ENCODE measurements around the gene RBP4.

Gene RBP4

GRCh38 chr10:93589648-93590562, 11.1 kb downstream of the RBP4 start:
- TF ChIP-seq ZNF274 (IDR thresholded peaks at IDR 0.05; ENCODE audit: low read depth, low read length), result no peak
- no peak overlapping the region for H3K4me3 ChIP-seq (ENCODE audit: low read length)

GRCh38 chr10:93584445-93584844, 16.6 kb downstream of the RBP4 start:
- no peak overlapping the region for H3K4me3 ChIP-seq (ENCODE audit: low read length)
- no peak for TF ChIP-seq ZNF274 (IDR thresholded peaks at IDR 0.05; ENCODE audit: low read depth, low read length)

- no peak overlapping the region for H3K4me3 ChIP-seq (ENCODE audit: low read length)
- no peak for TF ChIP-seq ZNF274 (IDR thresholded peaks at IDR 0.05; ENCODE audit: low read depth, low read length)
These were observed 20.2 kb downstream of the RBP4 start for GRCh38 chr10:93580828-93581227.

GRCh38 chr10:93579985-93580711, 20.9 kb downstream of the RBP4 start:
- no peak overlapping the region for H3K4me3 ChIP-seq (ENCODE audit: low read length)
- no peak for TF ChIP-seq ZNF274 (IDR thresholded peaks at IDR 0.05; ENCODE audit: low read depth, low read length)

- no peak overlapping the region for H3K4me3 ChIP-seq (ENCODE audit: low read length)
- no peak for TF ChIP-seq ZNF274 (IDR thresholded peaks at IDR 0.05; ENCODE audit: low read depth, low read length)
These were observed 21.9 kb downstream of the RBP4 start for GRCh38 chr10:93579089-93579488.

- no peak for TF ChIP-seq ZNF274 (IDR thresholded peaks at IDR 0.05; ENCODE audit: low read depth, low read length)
- H3K4me3 ChIP-seq (ENCODE audit: low read length), result no peak overlapping the region
These were observed 23.5 kb downstream of the RBP4 start for GRCh38 chr10:93577565-93577964.

- TF ChIP-seq ZNF274 (IDR thresholded peaks at IDR 0.05; ENCODE audit: low read depth, low read length), result no peak
- no peak overlapping the region for H3K4me3 ChIP-seq (ENCODE audit: low read length)
These were observed 24.1 kb downstream of the RBP4 start for GRCh38 chr10:93576888-93577287.

GRCh38 chr10:93573924-93574323, 27.1 kb downstream of the RBP4 start:
- TF ChIP-seq ZNF274 (IDR thresholded peaks at IDR 0.05; ENCODE audit: low read depth, low read length), result no peak
- H3K4me3 ChIP-seq (ENCODE audit: low read length), result no peak overlapping the region

GRCh38 chr10:93573051-93573909, 27.8 kb downstream of the RBP4 start:
- H3K4me3 ChIP-seq (ENCODE audit: low read length), result no peak overlapping the region
- TF ChIP-seq ZNF274 (IDR thresholded peaks at IDR 0.05; ENCODE audit: low read depth, low read length), result no peak

GRCh38 chr10:93572606-93573005, 28.4 kb downstream of the RBP4 start:
- no peak overlapping the region for H3K4me3 ChIP-seq (ENCODE audit: low read length)
- TF ChIP-seq ZNF274 (IDR thresholded peaks at IDR 0.05; ENCODE audit: low read depth, low read length), result no peak

GRCh38 chr10:93570383-93570782, 30.7 kb downstream of the RBP4 start:
- TF ChIP-seq ZNF274 (IDR thresholded peaks at IDR 0.05; ENCODE audit: low read depth, low read length), result no peak
- no peak overlapping the region for H3K4me3 ChIP-seq (ENCODE audit: low read length)

GRCh38 chr10:93568105-93568390, 33.0 kb downstream of the RBP4 start:
- no peak for TF ChIP-seq ZNF274 (IDR thresholded peaks at IDR 0.05; ENCODE audit: low read depth, low read length)
- no peak overlapping the region for H3K4me3 ChIP-seq (ENCODE audit: low read length)

- no peak overlapping the region for H3K4me3 ChIP-seq (ENCODE audit: low read length)
- no peak for TF ChIP-seq ZNF274 (IDR thresholded peaks at IDR 0.05; ENCODE audit: low read depth, low read length)
These were observed 33.5 kb downstream of the RBP4 start for GRCh38 chr10:93567277-93568104.

All from GM08714 (cell line).